ENCODE data around the gene LCNL1.

GRCh38 chr9:137017071-137017470, 34.3 kb downstream of the LCNL1 start:
- TF ChIP-seq CTCF (IDR thresholded peaks at IDR 0.05; ENCODE audit: low read depth, low read length, missing input control), result no peak
- TF ChIP-seq RAD21 (IDR thresholded peaks at IDR 0.05), result no peak
- no peak for TF ChIP-seq GABPA (IDR thresholded peaks at IDR 0.05 in 1 of 2, conservative IDR thresholded peaks at IDR 0.05 in 1 of 2)
- no peak for TF ChIP-seq JUND (IDR thresholded peaks at IDR 0.05)
- TF ChIP-seq YY1 (IDR thresholded peaks at IDR 0.05), result no peak
- TF ChIP-seq TAF1 (conservative IDR thresholded peaks at IDR 0.05), result no peak
- TF ChIP-seq REST (IDR thresholded peaks at IDR 0.05), result no peak
- TF ChIP-seq ATF3 (IDR thresholded peaks at IDR 0.05), result no peak
- no peak for TF ChIP-seq MAX (IDR thresholded peaks at IDR 0.05)
- TF ChIP-seq FOXA1 (IDR thresholded peaks at IDR 0.05), result no peak
- TF ChIP-seq SP1 (IDR thresholded peaks at IDR 0.05), result no peak
- TF ChIP-seq HNF4G (IDR thresholded peaks at IDR 0.05), result no peak
- no peak for TF ChIP-seq ZBTB33 (IDR thresholded peaks at IDR 0.05)
- no peak for TF ChIP-seq RXRA (IDR thresholded peaks at IDR 0.05)
